SIG-M5 treated with dmso at 0.1 percent for 504 hours (cell line): ENCODE results near the gene PNPLA6.
A peak's percentile ranks its signal among the peaks of the same experiment; 100 is the strongest.

Experiments used
- DNase-seq: peaks from one replicate; lab custom pipeline; 2025; ENCODE audit not compliant: unreplicated experiment; lab: John Stamatoyannopoulos, UW

Gene PNPLA6

GRCh38 chr19:7535047-7535997 is at the start of gene PNPLA6:
Gene PNPLA6, plus strand, starts transcription at chr19:7535717. Its CDS starts 72 bp downstream, at chr19:7535789.
- DNase-seq: peak; percentile 79

GRCh38 chr19:7486923-7487322 is 48.6 kb upstream of the PNPLA6 start:
- DNase-seq: no peak

GRCh38 chr19:7488736-7489353 is 46.7 kb upstream of the PNPLA6 start, which contains the start of gene PEX11G:
Gene PEX11G, minus strand, starts transcription at chr19:7489035. Its CDS starts 25 bp downstream, at chr19:7489010.
- DNase-seq: peak; percentile 33

- no peak for DNase-seq
These were observed 45.9 kb upstream of the PNPLA6 start for GRCh38 chr19:7489609-7490044.

GRCh38 chr19:7492142-7492541 is 43.4 kb upstream of the PNPLA6 start:
- DNase-seq: peak; percentile 97

GRCh38 chr19:7492558-7492957 is 43.0 kb upstream of the PNPLA6 start:
- peak; percentile 48 for DNase-seq

- DNase-seq: no peak
These were observed 41.0 kb upstream of the PNPLA6 start for GRCh38 chr19:7494416-7495098.

GRCh38 chr19:7497292-7497691 is 38.2 kb upstream of the PNPLA6 start:
- peak; percentile 37 for DNase-seq

- DNase-seq: peak; percentile 31
These were observed 34.6 kb upstream of the PNPLA6 start for GRCh38 chr19:7500811-7501450.

GRCh38 chr19:7502552-7502951 is 33.0 kb upstream of the PNPLA6 start:
- no peak for DNase-seq

GRCh38 chr19:7504684-7505083 is 30.8 kb upstream of the PNPLA6 start:
- no peak for DNase-seq

GRCh38 chr19:7505288-7505681 is 30.2 kb upstream of the PNPLA6 start:
- no peak for DNase-seq

GRCh38 chr19:7505682-7506384 is 29.7 kb upstream of the PNPLA6 start:
- no peak for DNase-seq

GRCh38 chr19:7506385-7507328 is 28.9 kb upstream of the PNPLA6 start:
- DNase-seq: peak; percentile 73

- DNase-seq: peak; percentile 39
These were observed 27.6 kb upstream of the PNPLA6 start for GRCh38 chr19:7507884-7508283.

- no peak for DNase-seq
These were observed 25.9 kb upstream of the PNPLA6 start for GRCh38 chr19:7509625-7510024.

- DNase-seq: no peak
These were observed 23.1 kb upstream of the PNPLA6 start for GRCh38 chr19:7512400-7512851.

- DNase-seq: no peak
These were observed 21.5 kb upstream of the PNPLA6 start for GRCh38 chr19:7513809-7514642.
